ENCODE results near the gene RTL10. TPM values are rescaled to one million over a fixed set of nuclear protein-coding genes. Genes with fewer than 3 reads are reported as not detected.

The RTL10 gene, protein sequence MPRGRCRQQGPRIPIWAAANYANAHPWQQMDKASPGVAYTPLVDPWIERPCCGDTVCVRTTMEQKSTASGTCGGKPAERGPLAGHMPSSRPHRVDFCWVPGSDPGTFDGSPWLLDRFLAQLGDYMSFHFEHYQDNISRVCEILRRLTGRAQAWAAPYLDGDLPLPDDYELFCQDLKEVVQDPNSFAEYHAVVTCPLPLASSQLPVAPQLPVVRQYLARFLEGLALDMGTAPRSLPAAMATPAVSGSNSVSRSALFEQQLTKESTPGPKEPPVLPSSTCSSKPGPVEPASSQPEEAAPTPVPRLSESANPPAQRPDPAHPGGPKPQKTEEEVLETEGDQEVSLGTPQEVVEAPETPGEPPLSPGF
- total RNA-seq (ENCODE audit: unreplicated experiment), result 20.3 TPM
- long read RNA-seq, full-length matches to known transcripts, result 5 of 12 reads
- long read RNA-seq, partial matches to known transcripts, result 0 of 12 reads
- long read RNA-seq, other reads (novel, unspliced or antisense), result 7 of 12 reads

DNA sequence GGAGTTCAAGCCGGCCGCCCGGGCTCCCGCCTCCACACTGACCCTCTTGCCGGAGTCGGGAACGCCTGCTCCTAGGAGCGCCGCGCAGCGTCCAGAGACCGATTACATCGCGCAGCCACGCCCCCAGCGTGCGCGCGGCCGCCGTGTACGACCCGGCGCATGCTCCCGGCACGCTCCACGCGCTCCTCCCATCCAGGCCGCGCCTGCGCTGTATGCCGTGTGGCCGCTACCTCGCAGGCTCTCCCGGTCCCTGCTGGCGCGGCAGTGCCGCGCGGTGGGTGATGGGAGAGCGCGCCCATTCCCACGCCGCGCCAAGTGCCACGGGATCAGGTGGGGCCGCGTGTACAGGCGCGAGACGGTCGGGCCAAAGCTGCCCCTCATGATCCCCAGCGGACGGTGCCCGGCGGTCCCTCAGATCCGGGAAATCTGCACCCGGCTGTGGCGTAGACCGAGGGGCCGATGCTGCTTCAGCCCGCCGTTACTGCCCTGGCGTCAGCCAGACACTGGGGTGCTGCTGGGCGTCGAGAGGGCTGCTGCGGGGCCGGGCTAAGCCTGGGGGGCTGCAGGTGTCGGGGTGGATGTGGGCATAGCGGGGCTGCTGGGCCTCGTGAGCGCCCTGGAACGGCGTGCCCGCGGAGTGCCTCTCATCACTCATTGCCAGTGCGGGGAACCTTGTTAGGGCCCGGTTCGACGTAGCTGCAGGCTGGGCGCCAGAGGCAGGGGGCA is at the start of gene RTL10, which contains the start of gene GNB1L:
Gene RTL10, minus strand, starts transcription at position 97 of the 726 bp plus-strand sequence. CDS start 2,613 bp downstream, outside the sequence.
Gene GNB1L, minus strand, starts transcription at position 97 of the 726 bp plus-strand sequence. CDS start 33,519 bp downstream, outside the sequence.
- Mint-ChIP-seq H3K9me3 (ENCODE audit: unreplicated experiment) (no peaks in the 10 kb centered on the region), H3K36me3 (ENCODE audit: low read depth, unreplicated experiment) (peaks cover 17% of the 10 kb centered on the region), H3K27ac (ENCODE audit: unreplicated experiment) (no peak within 1 kb of the TSS), H3K4me3 (ENCODE audit: unreplicated experiment) (peak within 1 kb of the TSS; percentile 95), H3K4me1 (ENCODE audit: unreplicated experiment) (peaks cover 23% of the 10 kb centered on the region), H3K27me3 (ENCODE audit: unreplicated experiment) (peaks cover 15% of the 10 kb centered on the region)
- TF ChIP-seq CTCF (IDR thresholded peaks at IDR 0.05; ENCODE audit: unreplicated experiment), result no peak
- DNase-seq (ENCODE audit: low spot score), result peak; percentile 97

- peaks cover 5% of the 10 kb centered on the region for H3K27me3 Mint-ChIP-seq (ENCODE audit: unreplicated experiment)
- H3K4me1 Mint-ChIP-seq (ENCODE audit: unreplicated experiment), result no peaks in the 10 kb centered on the region
- no peaks in the 10 kb centered on the region for H3K9me3 Mint-ChIP-seq (ENCODE audit: unreplicated experiment)
- no peak for DNase-seq (ENCODE audit: low spot score)
- peaks cover 19% of the 10 kb centered on the region for H3K36me3 Mint-ChIP-seq (ENCODE audit: low read depth, unreplicated experiment)
- H3K4me3 Mint-ChIP-seq (ENCODE audit: unreplicated experiment), result no peak overlapping the region
- no peak for TF ChIP-seq CTCF (IDR thresholded peaks at IDR 0.05; ENCODE audit: unreplicated experiment)
- H3K27ac Mint-ChIP-seq (ENCODE audit: unreplicated experiment), result no peak overlapping the region
These were observed 49.6 kb upstream of the RTL10 start for GRCh38 chr22:19904174-19904856.

GRCh38 chr22:19903513-19903912 is 48.8 kb upstream of the RTL10 start:
- H3K27ac Mint-ChIP-seq (ENCODE audit: unreplicated experiment), result no peak overlapping the region
- H3K9me3 Mint-ChIP-seq (ENCODE audit: unreplicated experiment), result no peaks in the 10 kb centered on the region
- H3K4me1 Mint-ChIP-seq (ENCODE audit: unreplicated experiment), result no peaks in the 10 kb centered on the region
- no peak for TF ChIP-seq CTCF (IDR thresholded peaks at IDR 0.05; ENCODE audit: unreplicated experiment)
- no peak for DNase-seq (ENCODE audit: low spot score)
- no peak overlapping the region for H3K4me3 Mint-ChIP-seq (ENCODE audit: unreplicated experiment)
- H3K27me3 Mint-ChIP-seq (ENCODE audit: unreplicated experiment), result peaks cover 5% of the 10 kb centered on the region
- H3K36me3 Mint-ChIP-seq (ENCODE audit: low read depth, unreplicated experiment), result peaks cover 15% of the 10 kb centered on the region

- H3K27ac Mint-ChIP-seq (ENCODE audit: unreplicated experiment), result no peak overlapping the region
- H3K4me1 Mint-ChIP-seq (ENCODE audit: unreplicated experiment), result no peaks in the 10 kb centered on the region
- H3K36me3 Mint-ChIP-seq (ENCODE audit: low read depth, unreplicated experiment), result peaks cover 10% of the 10 kb centered on the region
- H3K4me3 Mint-ChIP-seq (ENCODE audit: unreplicated experiment), result no peak overlapping the region
- no peak for DNase-seq (ENCODE audit: low spot score)
- H3K27me3 Mint-ChIP-seq (ENCODE audit: unreplicated experiment), result peaks cover 5% of the 10 kb centered on the region
- no peaks in the 10 kb centered on the region for H3K9me3 Mint-ChIP-seq (ENCODE audit: unreplicated experiment)
- TF ChIP-seq CTCF (IDR thresholded peaks at IDR 0.05; ENCODE audit: unreplicated experiment), result no peak
These were observed 48.4 kb upstream of the RTL10 start for GRCh38 chr22:19903031-19903430.

Data from endothelial cell (in vitro differentiated cells).